HUES64 (cell line): ENCODE results near the gene CAMK2N1. TPM values are rescaled to one million over a fixed set of nuclear protein-coding genes. Genes with fewer than 3 reads are reported as not detected.
"Not testable (repeated sequence)": the region's sequence is repeated elsewhere in the genome, so short reads cannot be mapped to it uniquely, and the experiment has no call there.

ENCODE experiments used
- H3K27ac ChIP-seq: 2 replicates; pipeline ENCODE4 v1.7.0; 2013; ENCODE audit warnings: low read depth, low read length, inconsistent platforms
- H3K27me3 ChIP-seq: 2 replicates; pipeline ENCODE4 v1.6.1; 2013; ENCODE audit warnings: mild to moderate bottlenecking, low read length; ENCODE audit not compliant: insufficient read depth
- H3K36me3 ChIP-seq: 2 replicates; pipeline ENCODE4 v1.6.1; 2013; ENCODE audit warnings: mild to moderate bottlenecking, low read length; ENCODE audit not compliant: insufficient read depth
- H3K4me1 ChIP-seq: 2 replicates; pipeline ENCODE4 v1.6.1; 2013; ENCODE audit warnings: mild to moderate bottlenecking, low read length, moderate library complexity; ENCODE audit not compliant: insufficient read depth
- H3K4me3 ChIP-seq: 2 replicates; pipeline ENCODE4 v1.5.1; 2013; ENCODE audit warnings: mild to moderate bottlenecking, low read length, moderate library complexity
- H3K9ac ChIP-seq: 2 replicates; pipeline ENCODE4 v1.6.1; 2013; ENCODE audit warnings: mild to moderate bottlenecking, low read depth, low read length
- H3K9me3 ChIP-seq: 2 replicates; pipeline ENCODE4 v1.6.1; 2013; ENCODE audit warnings: low read depth, low read length; ENCODE audit not compliant: insufficient read depth
- WGBS: fragments of 150-250, 120-280 bp; methylation state at CpG from one replicate; pipeline ENCODE4 v1.1.7; 2013; ENCODE audit warnings: missing lambda C conversion rate; 5-methylcytosine and 5-hydroxymethylcytosine counted together
- polyA plus RNA-seq, 2 experiments: library from polyadenylated mRNA; stranded (reverse); fragments of 50-300 nt; gene quantifications; one replicate each; pipeline ENCODE4 v1.2.3, GENCODE V29; 2013

CAMK2N1 gene
- polyA plus RNA-seq (2013, experiment 1 of 2): 6.3 TPM
- 11.6 TPM for polyA plus RNA-seq (2013, experiment 2 of 2)

DNA sequence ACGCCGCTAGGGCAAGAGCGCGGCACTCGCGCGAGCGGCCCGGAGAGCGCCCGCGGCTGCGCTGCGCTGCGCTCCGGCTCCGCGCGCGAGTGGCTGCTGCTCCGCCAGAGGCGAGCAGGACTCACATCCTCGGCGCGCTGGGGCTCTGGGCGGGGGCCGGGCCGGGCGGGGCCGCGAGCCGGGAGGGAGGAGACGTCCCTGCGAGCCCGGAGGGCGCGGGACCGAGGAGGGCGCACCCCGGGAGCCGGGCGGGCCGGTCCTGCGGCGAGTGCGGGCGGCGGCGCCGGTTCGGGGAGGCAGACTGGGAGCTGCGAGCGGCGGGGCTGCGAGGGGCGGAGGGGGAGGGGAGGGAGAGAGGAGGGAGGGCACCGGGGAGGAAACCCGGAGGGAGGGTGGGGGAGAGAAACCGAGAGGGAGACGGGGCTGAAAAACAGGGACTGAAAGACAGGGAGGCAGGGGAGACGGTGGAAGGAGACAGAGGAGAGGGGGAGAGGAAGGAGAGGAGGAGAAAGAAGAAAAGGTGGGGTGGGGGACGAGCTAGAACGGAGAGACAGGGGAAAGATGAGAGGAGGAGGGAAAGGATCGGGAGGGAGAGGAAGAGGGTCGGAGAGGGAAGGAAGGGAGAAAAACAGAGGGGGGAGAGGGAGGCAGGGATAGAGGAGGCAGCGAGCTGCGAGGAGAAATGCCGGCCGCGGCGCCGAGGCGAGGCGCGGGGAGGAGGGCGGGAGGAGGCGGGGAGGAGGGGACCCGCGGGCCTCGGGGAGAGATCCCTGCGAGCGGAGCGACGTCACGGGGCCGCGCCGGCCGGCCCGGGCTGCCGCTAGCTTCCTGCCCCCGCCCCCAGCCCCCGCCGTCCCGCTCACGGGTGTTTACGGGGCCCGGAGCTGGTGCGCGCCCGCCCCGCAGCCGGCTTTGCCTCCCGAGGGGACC, at the start of gene CAMK2N1:
CAMK2N1 (minus strand) TSS at position 684 of the 930 bp plus-strand sequence. CDS start 831 bp downstream, outside the sequence.
- Histone ChIP-seq H3K9me3 (no peaks in the 10 kb centered on the region), H3K4me3 (peak within 1 kb of the TSS; percentile 78), H3K27ac (peak within 1 kb of the TSS; percentile 30; the same call in 1 of the 2 replicates), H3K4me1 (peaks cover 28% of the 10 kb centered on the region), H3K27me3 (peaks cover 86% of the 10 kb centered on the region), H3K36me3 (no peaks in the 10 kb centered on the region), H3K9ac (peak within 1 kb of the TSS; percentile 69)
- under 1% methylated on average over 104 of the region's 104 CpGs for WGBS

DNA sequence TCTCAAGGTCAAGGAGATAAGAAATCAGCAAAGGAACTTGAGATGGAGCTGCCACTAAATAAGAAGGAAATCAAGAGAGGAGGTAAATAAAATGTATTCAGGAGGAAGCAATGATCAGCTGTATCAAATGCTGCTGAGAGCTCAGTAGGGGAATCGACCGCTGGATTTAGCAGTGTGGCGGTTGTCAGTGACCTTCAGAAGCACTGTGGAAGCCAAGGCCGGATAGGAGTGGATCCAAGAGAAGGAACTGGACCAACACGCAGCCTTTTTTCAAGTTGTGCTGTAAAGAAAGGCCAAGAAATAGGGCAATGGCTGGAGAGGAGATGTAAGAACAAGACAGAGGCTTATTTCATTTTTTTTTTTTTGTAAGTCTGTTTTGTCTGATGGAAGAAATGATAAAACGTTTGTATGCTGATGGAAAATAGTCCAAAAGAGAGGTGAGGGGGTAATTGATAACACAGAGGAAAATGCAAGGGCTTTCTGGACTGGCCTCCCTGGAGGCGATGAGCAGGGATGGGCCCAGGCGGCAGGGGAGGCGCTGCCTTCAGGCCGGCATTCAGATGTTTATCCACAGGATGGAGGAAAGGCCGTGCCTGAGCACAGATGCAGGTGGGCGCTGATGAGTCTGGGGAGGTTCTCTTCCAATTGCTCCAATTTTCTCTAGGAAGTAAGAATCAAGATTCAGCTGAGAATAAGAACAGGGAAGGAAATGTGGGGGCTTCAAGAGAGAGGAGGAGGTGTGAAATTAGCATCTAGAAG, 48.8 kb upstream of the CAMK2N1 start:
- Histone ChIP-seq H3K36me3 (no peaks in the 10 kb centered on the region), H3K4me3 (no peak overlapping the region), H3K9me3 (no peaks in the 10 kb centered on the region), H3K9ac (no peak overlapping the region), H3K27me3 (peaks cover 32% of the 10 kb centered on the region), H3K4me1 (no peaks in the 10 kb centered on the region), H3K27ac (no peak overlapping the region)
- WGBS: 69% methylated on average over 12 of the region's 12 CpGs

DNA sequence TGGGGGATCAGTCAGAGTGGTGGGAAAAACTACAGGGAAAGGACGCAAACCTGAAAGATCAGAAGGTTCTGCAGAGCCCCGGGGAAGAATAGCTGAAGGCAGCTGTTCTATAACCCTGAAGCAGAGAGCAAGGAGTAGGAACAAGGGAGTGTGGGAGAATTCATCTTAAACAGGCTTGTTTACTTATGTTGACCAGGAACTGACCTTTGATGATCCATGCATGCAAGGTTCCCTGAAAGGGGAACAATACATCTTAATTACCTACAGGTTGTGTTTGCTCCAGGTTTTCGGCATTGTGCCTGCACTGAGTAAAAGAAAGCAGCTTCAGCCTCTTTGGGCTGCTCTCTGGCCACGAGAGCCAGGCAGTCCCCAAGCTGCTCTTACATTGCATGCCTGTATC, 47.6 kb upstream of the CAMK2N1 start:
- no peaks in the 10 kb centered on the region for H3K4me1 ChIP-seq
- H3K27me3 ChIP-seq: peaks cover 27% of the 10 kb centered on the region
- H3K27ac ChIP-seq: no peak overlapping the region
- H3K4me3 ChIP-seq: no peak overlapping the region
- H3K36me3 ChIP-seq: no peaks in the 10 kb centered on the region
- H3K9me3 ChIP-seq: no peaks in the 10 kb centered on the region
- 80% methylated on average over 4 of the region's 4 CpGs for WGBS
- H3K9ac ChIP-seq: no peak overlapping the region

DNA sequence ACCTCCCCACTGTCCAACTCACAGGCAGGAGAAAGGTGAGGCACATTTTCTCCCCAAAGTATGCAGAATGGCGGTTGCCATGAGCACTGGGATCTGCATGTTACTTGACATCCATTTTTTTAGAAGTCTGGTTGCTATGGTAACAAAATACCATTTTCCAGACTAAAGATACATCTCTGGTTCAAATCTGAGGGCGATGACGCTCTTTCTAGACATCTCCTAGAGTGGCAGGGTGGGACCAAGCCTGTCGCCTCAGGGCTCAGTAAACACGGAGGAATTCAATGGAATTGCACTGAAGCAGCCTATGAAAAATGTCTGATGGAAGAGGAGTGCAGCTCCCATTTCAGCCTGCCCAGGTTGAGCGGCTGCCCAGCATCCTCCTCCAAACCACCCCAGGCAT, 44.9 kb upstream of the CAMK2N1 start:
- no peaks in the 10 kb centered on the region for H3K36me3 ChIP-seq
- no peak overlapping the region for H3K4me3 ChIP-seq
- no peak overlapping the region for H3K27ac ChIP-seq
- no peak overlapping the region for H3K9ac ChIP-seq
- peaks cover 35% of the 10 kb centered on the region for H3K27me3 ChIP-seq
- 83% methylated on average over 6 of the region's 6 CpGs for WGBS
- no peaks in the 10 kb centered on the region for H3K4me1 ChIP-seq
- no peaks in the 10 kb centered on the region for H3K9me3 ChIP-seq

DNA sequence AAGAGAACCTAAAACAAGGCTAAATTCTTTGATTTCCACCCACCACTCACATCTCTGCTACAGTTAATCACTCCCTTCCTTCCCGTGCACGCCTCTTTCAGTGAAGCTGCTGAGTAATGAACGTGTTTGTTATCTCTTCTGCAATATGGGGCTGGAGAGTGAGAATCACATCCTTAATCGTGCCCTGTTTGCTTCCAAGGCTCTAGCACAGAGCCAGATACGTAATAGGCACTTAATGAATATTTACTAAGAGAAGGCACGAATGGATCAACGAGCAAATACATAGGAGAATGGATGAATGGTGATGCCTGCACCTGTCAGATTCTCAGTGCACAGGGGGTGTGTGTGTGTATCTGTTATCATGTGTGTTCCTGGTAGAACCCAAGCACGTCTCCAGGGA, 44.3 kb upstream of the CAMK2N1 start:
- Histone ChIP-seq H3K4me3 (no peak overlapping the region), H3K9ac (no peak overlapping the region), H3K36me3 (no peaks in the 10 kb centered on the region), H3K4me1 (no peaks in the 10 kb centered on the region), H3K9me3 (no peaks in the 10 kb centered on the region), H3K27ac (no peak overlapping the region), H3K27me3 (peaks cover 37% of the 10 kb centered on the region)
- WGBS: 77% methylated on average over 8 of the region's 8 CpGs

GRCh38 chr1:20528221-20528620, 42.2 kb upstream of the CAMK2N1 start:
- Histone ChIP-seq H3K4me1 (no peaks in the 10 kb centered on the region), H3K36me3 (no peaks in the 10 kb centered on the region), H3K4me3 (no peak overlapping the region), H3K9ac (no peak overlapping the region), H3K9me3 (no peaks in the 10 kb centered on the region), H3K27ac (no peak overlapping the region), H3K27me3 (peaks cover 35% of the 10 kb centered on the region)
- WGBS: 74% methylated on average over 7 of the region's 7 CpGs

GRCh38 chr1:20526267-20526666, 40.3 kb upstream of the CAMK2N1 start:
- Histone ChIP-seq H3K27ac (no peak overlapping the region), H3K36me3 (no peaks in the 10 kb centered on the region), H3K4me3 (no peak overlapping the region), H3K4me1 (no peaks in the 10 kb centered on the region), H3K9ac (no peak overlapping the region), H3K9me3 (no peaks in the 10 kb centered on the region), H3K27me3 (peaks cover 35% of the 10 kb centered on the region)
- WGBS: 89% methylated on average over 6 of the region's 6 CpGs

DNA sequence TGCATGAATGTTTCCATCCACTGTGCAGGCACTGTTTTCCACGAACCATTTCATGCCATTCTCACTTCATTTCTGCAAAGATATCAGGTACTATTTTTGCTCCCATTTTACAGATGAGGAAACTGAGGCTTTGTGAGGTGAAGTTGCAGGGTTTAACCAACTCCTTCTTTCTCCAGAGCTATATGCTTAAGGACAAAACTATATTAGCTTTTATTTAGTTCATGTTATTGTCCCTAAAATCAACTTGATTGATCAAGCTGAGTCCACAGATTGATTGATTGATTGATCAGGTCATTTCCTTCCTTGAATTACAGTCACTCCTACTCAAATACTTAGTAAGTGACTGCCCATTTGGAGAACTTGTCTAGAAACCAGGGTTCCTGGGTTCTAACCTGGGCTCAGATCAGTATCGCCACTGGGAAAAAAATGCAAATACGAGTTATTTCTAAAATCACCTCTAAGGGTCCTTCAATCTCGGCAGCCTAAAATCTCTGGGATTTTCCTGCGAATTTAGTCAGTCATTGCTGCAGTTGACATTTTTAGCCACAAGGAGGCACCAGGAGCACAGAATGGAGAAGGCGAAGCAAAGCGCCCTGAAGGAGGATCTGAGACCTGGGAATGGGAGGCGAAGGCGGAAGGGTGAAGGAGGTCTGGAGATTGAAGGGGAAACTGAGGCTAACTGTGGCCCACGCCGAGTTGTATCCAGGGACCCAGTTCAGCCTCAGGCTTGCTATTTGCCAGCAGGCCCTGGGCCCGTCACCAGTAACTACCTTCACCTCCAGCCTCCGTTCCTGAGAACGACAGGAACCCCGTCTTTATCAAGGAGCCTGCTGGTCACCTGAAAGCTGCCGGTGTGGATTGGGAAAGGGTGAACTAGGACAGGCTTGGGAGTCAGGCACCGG, 36.2 kb upstream of the CAMK2N1 start:
- WGBS: 36% methylated on average over 17 of the region's 17 CpGs
- no peak overlapping the region for H3K9ac ChIP-seq
- peak overlapping the region; percentile 24; the same call in 1 of the 2 replicates for H3K4me3 ChIP-seq
- H3K27ac ChIP-seq: no peak overlapping the region
- no peaks in the 10 kb centered on the region for H3K9me3 ChIP-seq
- peaks cover 14% of the 10 kb centered on the region for H3K27me3 ChIP-seq
- H3K36me3 ChIP-seq: no peaks in the 10 kb centered on the region
- H3K4me1 ChIP-seq: no peaks in the 10 kb centered on the region

DNA sequence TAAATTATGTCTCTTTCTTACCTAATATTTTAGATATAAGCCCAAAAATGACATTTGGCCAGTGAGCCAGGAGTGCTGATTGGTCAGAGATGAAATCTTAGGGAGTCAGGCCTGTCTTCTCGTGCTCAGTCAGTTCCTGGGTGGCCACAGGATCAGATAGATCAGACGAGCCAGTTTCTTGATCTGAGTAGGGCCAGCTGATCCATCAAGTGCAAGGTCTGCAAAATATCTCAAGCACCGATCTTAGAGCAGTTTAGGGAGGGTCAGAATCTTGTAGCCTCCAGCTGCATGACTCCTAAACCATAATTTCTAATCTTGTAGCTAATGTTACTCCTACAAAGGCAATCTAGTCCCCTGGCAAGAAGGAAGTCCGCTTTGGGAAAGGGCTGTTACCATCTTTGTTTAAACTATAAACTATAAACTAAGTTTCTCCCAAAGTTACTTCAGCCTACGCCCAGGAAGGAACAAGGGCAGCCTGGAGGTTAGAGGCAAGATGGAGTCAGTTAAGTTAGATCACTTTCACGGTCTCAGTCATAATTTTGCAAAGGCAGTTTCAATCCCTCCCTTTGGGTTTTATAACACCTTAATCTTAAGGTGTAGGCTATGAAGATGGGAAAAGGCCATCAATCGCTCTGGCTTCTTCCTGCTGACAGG, 33.7 kb upstream of the CAMK2N1 start:
- peak overlapping the region; percentile 26; the same call in 1 of the 2 replicates for H3K9ac ChIP-seq
- not testable (repeated sequence) for H3K4me3 ChIP-seq, H3K36me3 ChIP-seq, H3K27me3 ChIP-seq, H3K27ac ChIP-seq, H3K9me3 ChIP-seq, H3K4me1 ChIP-seq
- 77% methylated on average over 7 of the region's 7 CpGs for WGBS
